ENCODE results near the gene GPR176.

Gene GPR176

DNA sequence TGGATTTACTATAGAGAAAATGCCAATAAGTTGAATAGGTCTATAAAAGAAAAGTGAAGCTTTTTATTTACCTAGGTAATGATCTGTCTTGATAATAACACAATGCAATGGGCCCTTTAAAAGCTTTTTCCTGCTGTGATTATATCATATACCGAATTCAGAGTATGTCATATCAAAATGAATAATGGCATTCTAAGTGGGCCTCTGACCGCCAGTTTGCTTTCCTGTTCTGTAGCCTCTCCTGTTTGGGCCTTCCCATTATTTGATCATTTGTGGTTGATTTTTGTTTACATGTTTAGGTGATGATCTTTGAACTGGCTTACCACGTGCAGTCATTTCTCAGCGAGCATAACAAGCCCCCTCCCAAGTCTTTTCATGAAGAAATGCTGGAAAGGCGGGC, 28.8 kb upstream of the GPR176 start (continued):
- TF ChIP-seq, protein P1, sequence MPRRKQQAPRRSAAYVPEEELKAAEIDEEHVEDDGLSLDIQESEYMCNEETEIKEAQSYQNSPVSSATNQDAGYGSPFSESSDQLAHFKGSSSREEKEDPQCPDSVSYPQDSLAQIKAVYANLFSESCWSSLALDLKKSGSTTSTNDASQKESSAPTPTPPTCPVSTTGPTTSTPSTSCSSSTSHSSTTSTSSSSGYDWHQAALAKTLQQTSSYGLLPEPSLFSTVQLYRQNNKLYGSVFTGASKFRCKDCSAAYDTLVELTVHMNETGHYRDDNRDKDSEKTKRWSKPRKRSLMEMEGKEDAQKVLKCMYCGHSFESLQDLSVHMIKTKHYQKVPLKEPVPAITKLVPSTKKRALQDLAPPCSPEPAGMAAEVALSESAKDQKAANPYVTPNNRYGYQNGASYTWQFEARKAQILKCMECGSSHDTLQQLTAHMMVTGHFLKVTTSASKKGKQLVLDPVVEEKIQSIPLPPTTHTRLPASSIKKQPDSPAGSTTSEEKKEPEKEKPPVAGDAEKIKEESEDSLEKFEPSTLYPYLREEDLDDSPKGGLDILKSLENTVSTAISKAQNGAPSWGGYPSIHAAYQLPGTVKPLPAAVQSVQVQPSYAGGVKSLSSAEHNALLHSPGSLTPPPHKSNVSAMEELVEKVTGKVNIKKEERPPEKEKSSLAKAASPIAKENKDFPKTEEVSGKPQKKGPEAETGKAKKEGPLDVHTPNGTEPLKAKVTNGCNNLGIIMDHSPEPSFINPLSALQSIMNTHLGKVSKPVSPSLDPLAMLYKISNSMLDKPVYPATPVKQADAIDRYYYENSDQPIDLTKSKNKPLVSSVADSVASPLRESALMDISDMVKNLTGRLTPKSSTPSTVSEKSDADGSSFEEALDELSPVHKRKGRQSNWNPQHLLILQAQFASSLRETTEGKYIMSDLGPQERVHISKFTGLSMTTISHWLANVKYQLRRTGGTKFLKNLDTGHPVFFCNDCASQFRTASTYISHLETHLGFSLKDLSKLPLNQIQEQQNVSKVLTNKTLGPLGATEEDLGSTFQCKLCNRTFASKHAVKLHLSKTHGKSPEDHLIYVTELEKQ (tag by site-specific recombination; IDR thresholded peaks at IDR 0.05; ENCODE audit: borderline replicate concordance): no peak
- TF ChIP-seq, protein P2, sequence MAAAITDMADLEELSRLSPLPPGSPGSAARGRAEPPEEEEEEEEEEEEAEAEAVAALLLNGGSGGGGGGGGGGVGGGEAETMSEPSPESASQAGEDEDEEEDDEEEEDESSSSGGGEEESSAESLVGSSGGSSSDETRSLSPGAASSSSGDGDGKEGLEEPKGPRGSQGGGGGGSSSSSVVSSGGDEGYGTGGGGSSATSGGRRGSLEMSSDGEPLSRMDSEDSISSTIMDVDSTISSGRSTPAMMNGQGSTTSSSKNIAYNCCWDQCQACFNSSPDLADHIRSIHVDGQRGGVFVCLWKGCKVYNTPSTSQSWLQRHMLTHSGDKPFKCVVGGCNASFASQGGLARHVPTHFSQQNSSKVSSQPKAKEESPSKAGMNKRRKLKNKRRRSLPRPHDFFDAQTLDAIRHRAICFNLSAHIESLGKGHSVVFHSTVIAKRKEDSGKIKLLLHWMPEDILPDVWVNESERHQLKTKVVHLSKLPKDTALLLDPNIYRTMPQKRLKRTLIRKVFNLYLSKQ (tag by site-specific recombination; IDR thresholded peaks at IDR 0.05; ENCODE audit: borderline replicate concordance): no peak

DNA sequence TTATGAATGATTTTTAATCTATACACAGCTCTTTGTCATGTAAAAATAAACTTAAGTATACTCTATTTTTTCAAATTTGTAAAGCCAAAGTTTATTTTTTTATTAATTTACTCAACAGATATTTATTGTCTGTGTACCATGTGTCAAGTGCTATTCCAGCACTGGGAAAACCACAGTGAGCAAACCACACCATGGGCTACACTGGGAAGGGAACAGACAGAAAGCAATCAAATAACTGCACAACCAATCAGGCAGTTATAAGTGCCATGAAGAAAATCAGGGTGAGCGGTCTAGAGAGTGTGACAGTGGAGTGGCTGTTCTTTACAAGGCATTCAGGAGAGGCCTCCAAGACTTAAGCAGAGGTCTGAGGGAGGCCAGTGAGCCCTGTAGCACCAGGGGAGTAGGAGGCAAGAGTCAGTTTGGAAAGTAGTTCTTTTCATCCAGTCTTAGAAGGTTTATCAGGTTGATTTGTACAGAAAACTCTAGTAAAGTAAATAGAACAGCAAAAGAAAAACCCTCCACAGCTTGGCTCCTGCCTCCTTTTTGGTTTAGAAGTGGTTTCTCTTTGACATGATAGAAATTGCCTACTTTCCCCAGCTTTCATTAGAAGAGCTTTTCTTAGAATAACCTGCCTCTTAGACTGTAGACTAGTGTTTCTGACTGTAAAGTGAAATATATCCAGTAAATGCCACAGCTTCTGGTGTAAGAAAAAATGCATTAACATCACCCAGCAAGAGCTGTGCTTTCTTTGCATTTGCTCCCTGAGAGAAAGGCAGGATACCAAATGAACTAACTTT, 27.5 kb upstream of the GPR176 start:
- Histone ChIP-seq H3K36me3 (ENCODE audit: control insufficient read depth in 2 of 2, insufficient read depth in 1 of 2, low read length in 2 of 2) (peaks cover 36 to 67% of the 10 kb centered on the region in 2 experiments), H3K27ac (ENCODE audit: extremely low read depth, low read depth, low read length) (no peak overlapping the region), H3K4me1 (ENCODE audit: control insufficient read depth, insufficient read depth, low read length) (0 out of 2 replicates have a peak, but pooled peaks cover 2% of the 10 kb centered on the region), H3K9me3 (ENCODE audit: control insufficient read depth, insufficient read depth, low read depth, low read length) (no peaks in the 10 kb centered on the region), H3K4me3 (ENCODE audit: low read depth, low read length) (no peak overlapping the region)
- CTCF ChIA-PET: no interaction called here
- TF ChIP-seq ZNF112 (tag by site-specific recombination; IDR thresholded peaks at IDR 0.05) (no peak), PRDM1 (tag by site-specific recombination; IDR thresholded peaks at IDR 0.05) (peak; percentile 53; the same call in 1 of the 2 replicates)
- TF ChIP-seq, protein P3, sequence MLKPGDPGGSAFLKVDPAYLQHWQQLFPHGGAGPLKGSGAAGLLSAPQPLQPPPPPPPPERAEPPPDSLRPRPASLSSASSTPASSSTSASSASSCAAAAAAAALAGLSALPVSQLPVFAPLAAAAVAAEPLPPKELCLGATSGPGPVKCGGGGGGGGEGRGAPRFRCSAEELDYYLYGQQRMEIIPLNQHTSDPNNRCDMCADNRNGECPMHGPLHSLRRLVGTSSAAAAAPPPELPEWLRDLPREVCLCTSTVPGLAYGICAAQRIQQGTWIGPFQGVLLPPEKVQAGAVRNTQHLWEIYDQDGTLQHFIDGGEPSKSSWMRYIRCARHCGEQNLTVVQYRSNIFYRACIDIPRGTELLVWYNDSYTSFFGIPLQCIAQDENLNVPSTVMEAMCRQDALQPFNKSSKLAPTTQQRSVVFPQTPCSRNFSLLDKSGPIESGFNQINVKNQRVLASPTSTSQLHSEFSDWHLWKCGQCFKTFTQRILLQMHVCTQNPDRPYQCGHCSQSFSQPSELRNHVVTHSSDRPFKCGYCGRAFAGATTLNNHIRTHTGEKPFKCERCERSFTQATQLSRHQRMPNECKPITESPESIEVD (tag by site-specific recombination; IDR thresholded peaks at IDR 0.05): peak; percentile 96
- POLR2A ChIA-PET: interaction anchor here (1.3 kb wide), 1 partner anchor 19 kb away, joined by 3 read pairs; no protein-coding TSS in a partner anchor

DNA sequence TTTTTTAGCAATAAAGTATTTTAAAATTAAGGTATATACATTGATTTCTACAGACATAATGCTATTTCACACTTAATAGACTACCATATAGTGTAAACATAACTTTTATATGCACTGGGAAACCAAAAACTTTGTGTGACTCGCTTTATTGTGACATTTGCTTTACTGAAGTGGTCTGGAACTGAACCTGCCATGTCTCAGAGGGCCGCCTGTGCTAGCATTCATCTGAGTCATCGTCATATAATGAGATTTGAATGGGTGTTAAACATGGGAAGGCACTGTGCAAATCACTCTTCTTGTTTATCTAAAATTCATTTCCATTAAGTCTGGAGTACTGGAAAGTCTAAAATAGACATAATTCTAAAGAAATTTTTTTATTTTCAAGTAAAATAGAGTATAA, 26.8 kb upstream of the GPR176 start:
- H3K27ac ChIP-seq (ENCODE audit: extremely low read depth, low read depth, low read length): no peak overlapping the region
- H3K9me3 ChIP-seq (ENCODE audit: control insufficient read depth, insufficient read depth, low read depth, low read length): no peaks in the 10 kb centered on the region
- TF ChIP-seq ZNF600 (tag by site-specific recombination; IDR thresholded peaks at IDR 0.05) (peak; percentile 58; the same call in 1 of the 2 replicates), ZNF157 (tag by site-specific recombination; IDR thresholded peaks at IDR 0.05) (no peak)
- TF ChIP-seq, protein P3 (tag by site-specific recombination; IDR thresholded peaks at IDR 0.05): peak; percentile 27; the same call in 1 of the 2 replicates
- peaks cover 31 to 73% of the 10 kb centered on the region in 2 experiments for H3K36me3 ChIP-seq (ENCODE audit: control insufficient read depth in 2 of 2, insufficient read depth in 1 of 2, low read length in 2 of 2)
- POLR2A ChIA-PET: no interaction called here
- CTCF ChIA-PET: no interaction called here
- no peak overlapping the region for H3K4me3 ChIP-seq (ENCODE audit: low read depth, low read length)
- H3K4me1 ChIP-seq (ENCODE audit: control insufficient read depth, insufficient read depth, low read length): 0 out of 2 replicates have a peak, but pooled peaks cover 5% of the 10 kb centered on the region

DNA sequence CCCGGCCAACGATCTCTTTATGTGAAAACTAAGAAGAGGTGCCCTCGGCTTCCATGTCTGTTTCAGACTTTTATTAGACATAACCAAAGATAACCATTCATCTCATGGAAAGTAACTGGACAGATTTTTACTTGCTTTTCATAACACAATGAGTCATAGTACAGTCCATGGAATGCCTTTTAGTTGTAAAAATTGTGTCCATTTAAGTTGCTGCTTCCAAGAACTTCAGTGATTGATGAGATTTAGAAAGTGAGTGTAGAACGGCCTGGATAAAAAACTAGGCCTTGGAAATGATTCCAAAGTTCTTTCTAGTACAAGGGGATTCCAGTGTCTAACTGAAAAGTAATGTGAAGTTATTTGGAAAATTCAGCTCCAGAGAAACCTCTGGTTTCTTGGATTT, 24.7 kb upstream of the GPR176 start:
- H3K4me1 ChIP-seq (ENCODE audit: control insufficient read depth, insufficient read depth, low read length): peaks cover 5% of the 10 kb centered on the region; the same call in 1 of the 2 replicates
- ChIA-PET POLR2A (no interaction called here), CTCF (no interaction called here)
- H3K4me3 ChIP-seq (ENCODE audit: low read depth, low read length): no peak overlapping the region
- H3K36me3 ChIP-seq (ENCODE audit: control insufficient read depth in 2 of 2, insufficient read depth in 1 of 2, low read length in 2 of 2): peaks cover 25 to 74% of the 10 kb centered on the region in 2 experiments
- no peak for TF ChIP-seq ZNF10 (tag by site-specific recombination; IDR thresholded peaks at IDR 0.05)
- no peaks in the 10 kb centered on the region for H3K9me3 ChIP-seq (ENCODE audit: control insufficient read depth, insufficient read depth, low read depth, low read length)
- no peak overlapping the region for H3K27ac ChIP-seq (ENCODE audit: extremely low read depth, low read depth, low read length)
